NCI-H2196 (cell line): Measurements from ENCODE around the gene SBF1.

Experiments used
- DNase-seq: peaks from one replicate; lab custom pipeline; 2025; ENCODE audit not compliant: unreplicated experiment; lab: John Stamatoyannopoulos, UW

The SBF1 gene

DNA sequence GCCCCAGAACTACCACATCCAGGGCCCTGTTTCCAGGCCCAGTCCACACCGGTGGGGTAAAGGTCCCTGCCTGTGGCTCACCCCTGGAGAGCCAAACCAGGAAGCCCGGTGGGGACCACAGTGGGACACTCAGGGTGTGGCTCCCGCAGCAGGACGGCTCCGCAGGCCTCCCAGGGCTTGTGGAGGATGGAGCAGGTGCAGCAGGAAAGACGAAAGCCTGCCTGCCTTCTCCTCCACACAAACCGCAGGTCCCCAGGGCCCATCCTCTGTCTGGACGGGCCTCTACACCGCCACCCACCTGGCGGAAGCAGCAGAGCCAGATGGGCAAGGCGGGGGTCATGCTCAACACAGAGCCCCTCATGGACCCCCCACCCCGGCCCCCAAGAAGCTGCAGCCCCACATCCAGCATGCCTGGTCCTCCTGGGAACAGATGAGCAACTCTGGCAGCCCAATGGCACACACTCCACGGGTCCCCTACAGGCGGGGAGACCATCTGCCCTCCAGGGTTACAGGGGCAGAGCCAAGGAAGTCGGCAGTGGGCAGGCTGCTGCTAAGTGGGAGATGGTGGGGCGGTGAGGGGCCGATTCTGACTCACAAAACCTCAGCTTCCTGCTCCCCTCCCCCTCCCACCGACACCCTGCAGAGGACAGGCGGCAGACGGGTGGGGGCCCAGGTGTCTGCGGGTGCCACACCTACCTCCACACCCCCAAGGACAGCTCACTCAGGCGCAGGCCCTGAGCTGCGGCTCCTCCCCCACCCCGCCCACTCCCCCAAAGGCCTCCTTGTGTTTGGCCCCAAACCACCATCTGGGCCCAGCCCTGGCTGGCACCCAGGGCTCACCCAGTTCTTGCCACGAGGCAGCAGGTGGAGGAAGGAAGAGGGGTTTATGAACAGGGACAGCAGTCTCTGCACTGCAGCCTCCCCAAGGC is 5.2 kb downstream of the SBF1 start:
- DNase-seq, result peak; percentile 70

DNA sequence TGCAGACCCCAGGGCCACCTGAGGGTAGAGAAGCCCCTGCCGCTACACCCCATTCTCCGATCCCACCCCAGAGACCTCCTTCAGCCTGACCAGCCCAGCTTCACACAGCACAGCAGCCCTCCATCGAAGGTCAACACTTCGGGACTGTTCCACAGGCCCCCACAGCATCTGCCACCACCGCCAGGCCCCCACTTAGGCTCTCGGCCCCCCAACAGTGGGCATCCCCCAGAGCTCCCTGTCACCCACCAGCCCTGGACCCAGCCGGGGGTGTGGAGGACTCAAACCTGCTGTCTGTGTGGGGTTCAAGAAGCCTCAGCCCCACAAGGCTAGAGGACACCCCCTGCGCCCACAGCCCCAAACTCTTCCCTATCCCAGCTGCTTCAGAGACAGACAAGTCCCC is 6.2 kb downstream of the SBF1 start:
- DNase-seq, result no peak

DNA sequence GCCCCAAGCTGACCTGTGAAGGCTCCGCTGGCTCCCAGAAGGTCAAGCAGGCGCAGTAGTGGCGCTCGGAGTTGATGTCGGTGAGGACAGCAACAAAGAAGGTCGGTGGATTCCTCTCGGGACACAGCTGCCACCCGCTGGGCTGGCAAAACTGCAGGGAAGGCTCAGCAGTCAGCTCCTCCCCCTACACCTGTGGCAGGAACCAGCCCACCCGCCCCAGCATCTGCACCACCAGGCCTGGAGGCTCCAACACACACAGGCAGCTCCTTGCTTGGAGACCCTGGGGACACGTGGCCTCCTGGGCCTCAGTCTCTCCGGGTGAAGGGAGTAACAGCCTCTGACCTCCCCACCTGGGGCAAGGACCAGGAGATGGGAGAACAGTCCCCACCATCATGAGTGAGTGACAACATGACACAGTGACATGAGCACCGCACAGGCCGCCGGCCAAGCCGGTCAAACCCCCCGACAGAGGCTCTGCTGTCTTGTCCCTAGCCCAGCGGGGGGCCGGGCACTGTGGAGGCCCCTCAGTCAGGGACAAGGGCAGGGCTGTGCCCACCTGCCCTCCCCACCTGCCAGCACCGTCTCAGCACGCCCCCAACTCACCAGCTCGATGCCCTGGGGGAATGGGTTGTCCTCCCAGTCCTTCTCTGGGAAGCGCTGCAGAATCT is 6.9 kb downstream of the SBF1 start:
- DNase-seq, result no peak

- DNase-seq, result no peak
Observed at GRCh38 chr22:50467341-50467740, 7.5 kb downstream of the SBF1 start.

GRCh38 chr22:50465066-50465930 is 9.5 kb downstream of the SBF1 start:
- no peak for DNase-seq

DNA sequence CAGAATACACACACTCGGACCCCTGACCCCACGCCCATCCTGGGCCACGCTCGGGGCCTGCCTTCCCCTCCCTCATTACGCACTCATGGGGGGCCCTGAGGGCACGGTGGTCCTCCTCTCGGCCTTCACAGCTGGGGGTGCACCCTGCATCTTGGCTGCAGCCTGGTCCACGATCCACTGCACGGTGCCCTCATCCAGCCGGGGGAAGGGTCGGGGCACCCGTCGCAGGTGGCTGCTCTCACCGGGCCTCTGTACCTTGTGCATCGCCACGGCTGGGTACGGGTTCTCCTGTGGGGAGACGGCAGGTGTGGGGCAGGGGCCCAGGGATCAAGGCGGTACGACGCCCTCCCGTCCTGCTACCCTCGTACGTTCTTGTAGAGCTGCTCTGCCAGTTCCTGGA is 10.4 kb downstream of the SBF1 start:
- DNase-seq, result no peak

DNA sequence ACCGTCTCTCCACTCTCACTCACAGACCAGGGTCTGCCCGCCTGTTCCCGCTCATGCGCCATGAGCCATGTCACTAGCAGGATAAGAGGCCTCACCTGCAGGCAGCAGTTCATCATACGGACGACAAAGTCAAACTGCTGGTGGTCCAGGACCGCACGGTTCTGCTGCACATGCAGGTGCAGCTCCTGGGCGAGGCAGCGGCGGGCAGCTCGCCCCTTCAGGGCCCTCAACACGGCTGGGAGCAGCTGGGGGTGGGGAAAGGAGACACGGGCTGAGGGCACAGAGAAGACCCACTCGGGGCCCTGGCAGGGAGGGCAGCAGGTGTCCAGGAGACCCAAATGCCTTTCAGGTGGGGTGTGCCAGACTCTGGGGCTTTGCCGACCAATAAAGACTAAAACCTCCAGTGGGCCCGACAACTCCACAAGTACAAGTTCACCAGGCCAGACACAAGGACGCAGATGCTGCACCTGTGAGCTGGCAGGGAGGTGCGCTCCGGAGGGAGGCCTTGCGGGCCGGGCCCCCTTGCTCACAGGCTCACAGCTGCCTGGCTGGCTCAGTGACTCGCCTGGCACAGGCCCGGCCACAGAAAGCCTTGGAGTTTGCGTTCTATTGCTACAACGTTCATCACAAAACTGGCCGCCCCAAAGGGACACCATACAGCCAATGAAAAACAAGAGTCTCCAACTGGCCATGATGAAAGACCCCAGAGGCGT is 11.5 kb downstream of the SBF1 start:
- no peak for DNase-seq

- no peak for DNase-seq
Observed at GRCh38 chr22:50461979-50462540, 12.8 kb downstream of the SBF1 start.

GRCh38 chr22:50461536-50461935 is 13.3 kb downstream of the SBF1 start:
- DNase-seq, result no peak

- DNase-seq, result no peak
Observed at GRCh38 chr22:50460938-50461337, 13.9 kb downstream of the SBF1 start.

GRCh38 chr22:50459496-50460140 is 15.2 kb downstream of the SBF1 start:
- no peak for DNase-seq

GRCh38 chr22:50459016-50459415 is 15.8 kb downstream of the SBF1 start:
- no peak for DNase-seq

GRCh38 chr22:50456466-50457234 is 18.2 kb downstream of the SBF1 start:
- DNase-seq, result no peak

DNA sequence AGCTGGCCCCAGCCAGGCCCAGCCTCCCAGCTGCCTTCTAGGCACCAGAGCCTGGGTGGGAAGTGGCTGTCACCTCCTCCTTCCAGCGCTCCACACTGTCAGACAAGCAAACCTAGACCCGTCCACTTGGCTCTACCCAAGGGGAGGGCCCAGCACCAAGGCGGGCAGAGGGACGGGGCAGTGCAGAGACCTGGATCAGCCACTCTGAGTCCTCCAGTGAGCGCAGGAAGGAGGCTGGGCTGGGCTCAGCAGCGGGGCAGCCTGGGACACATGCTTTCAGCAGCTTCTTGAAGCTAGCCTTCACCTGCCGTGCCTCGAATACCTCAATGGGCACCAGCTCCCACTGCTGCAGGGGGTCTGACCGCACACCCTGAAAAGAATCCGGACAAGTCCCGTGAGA is 18.8 kb downstream of the SBF1 start:
- DNase-seq, result no peak

DNA sequence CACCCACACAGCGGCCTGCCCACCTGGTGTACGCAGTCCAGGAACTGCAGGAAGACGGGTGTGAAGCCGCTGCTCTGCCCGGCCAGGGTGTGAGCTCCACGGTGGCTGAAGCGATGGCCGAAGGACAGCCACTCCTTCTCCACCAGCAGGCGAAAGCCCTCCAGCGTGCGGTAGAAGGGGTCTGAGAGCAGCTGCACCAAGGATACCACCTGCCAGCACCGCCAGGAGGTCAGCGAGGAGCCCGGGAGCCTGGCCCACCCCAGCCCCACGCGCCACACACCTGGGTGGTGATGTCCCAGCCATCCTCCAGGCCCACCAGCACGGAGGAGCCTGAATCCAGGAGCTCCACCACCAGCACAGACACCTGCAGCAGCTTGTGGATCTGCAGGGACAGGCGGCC is 19.6 kb downstream of the SBF1 start:
- DNase-seq, result no peak

GRCh38 chr22:50454556-50455075 is 20.2 kb downstream of the SBF1 start:
- no peak for DNase-seq

DNA sequence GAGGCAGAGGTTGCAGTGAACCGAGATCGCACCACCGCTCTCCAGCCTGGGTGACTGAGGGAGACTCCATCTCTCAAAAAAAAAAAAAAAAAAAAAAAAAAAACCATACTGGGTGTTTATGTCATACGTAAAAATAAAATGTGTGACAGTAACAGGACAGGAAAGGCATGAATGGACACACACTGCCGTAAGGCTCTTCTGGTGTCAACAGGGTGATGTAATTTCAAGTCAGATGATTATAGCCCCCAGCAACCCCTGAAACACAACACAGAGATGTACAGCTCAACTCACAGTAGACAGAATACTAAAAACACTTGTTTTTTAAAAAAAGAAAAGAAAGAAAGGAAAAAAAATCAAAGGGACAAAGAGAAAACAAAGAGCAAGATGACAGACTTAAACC is 22.2 kb downstream of the SBF1 start:
- DNase-seq, result no peak

DNA sequence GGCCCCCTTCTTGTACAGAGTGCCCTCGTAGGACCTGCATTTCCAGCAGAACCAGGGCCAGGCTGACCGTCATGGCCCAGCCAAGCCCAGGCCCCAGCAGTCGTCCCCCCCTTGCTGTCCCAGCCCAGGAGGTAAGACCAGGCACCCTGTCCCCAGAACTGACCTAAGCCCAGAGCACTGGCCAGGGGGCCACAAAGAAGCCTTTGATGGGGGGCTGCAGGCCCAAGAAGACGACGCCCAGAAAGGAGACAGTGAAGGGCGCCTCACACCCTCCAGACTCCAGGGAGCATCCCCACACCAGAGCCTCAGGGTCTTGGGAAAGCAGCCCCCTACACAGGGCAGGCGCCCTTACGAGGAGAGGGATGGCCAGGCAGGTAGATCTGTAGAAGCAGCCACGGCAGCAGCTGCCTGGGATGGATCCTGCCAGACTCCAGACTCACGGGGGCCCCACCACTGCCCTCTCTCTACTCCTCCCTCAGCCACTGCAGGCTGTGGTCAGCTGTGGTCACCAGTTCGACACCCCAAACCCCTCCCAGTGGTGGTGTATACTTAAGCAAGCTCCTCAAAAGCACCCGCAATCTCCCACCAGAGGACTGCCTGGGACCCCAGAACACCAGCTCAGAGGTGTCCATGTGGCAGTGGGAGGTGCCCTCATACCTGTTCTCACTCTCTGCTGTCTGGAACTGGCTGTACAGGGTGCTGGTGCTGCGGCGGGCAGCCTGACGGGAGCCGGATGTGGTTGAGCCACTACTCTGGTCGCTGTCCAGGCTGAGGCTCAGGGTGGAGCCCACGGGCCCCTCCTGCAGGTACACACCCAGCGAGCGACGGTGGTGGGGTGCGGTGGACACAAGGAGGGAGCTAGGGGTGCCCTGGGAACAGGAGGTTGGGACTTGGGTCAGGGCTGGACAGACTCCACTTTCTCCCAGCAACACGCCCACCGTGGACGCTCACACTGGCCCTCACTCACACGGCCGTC is 27.0 kb downstream of the SBF1 start:
- DNase-seq, result no peak
